Measurements from ENCODE around the gene ZFPM1.

- TF ChIP-seq CTCF (IDR thresholded peaks at IDR 0.05) (no peak), POLR2A (IDR thresholded peaks at IDR 0.05) (no peak)
Measured at GRCh38 chr16:88416686-88417085, 36.4 kb upstream of the ZFPM1 start.

Data from body of pancreas (tissue), 4 donors.